HEK293 (cell line): ENCODE measurements around the gene COLQ.

Experiments used
- HOXC10 ChIP-seq: sonication (generic); formaldehyde crosslinking; IDR thresholded peaks from 2 replicates; pipeline ENCODE4 v1.8.1; 2023; ENCODE audit warnings: mild to moderate bottlenecking, missing genetic modification reagents
- TCF7L2 ChIP-seq: IDR thresholded peaks from 2 replicates; pipeline ENCODE4 v1.6.1; 2011; ENCODE audit warnings: low read depth, mild to moderate bottlenecking, inconsistent platforms, low read length, moderate library complexity, borderline replicate concordance
- ZBTB20 ChIP-seq: fragments of 450-650 bp; formaldehyde crosslinking; IDR thresholded peaks from 2 replicates; pipeline ENCODE4 v1.5.1; 2016; ENCODE audit warnings: missing biosample characterization, missing genetic modification characterization
- ZBTB8A ChIP-seq: fragments of 450-650 bp; formaldehyde crosslinking; IDR thresholded peaks from 2 replicates; pipeline ENCODE4 v1.5.1; 2016; ENCODE audit warnings: missing biosample characterization, missing genetic modification characterization
- ZNF112 ChIP-seq: fragments of 450-650 bp; formaldehyde crosslinking; IDR thresholded peaks from 2 replicates; pipeline ENCODE4 v1.5.0; 2017; ENCODE audit warnings: missing biosample characterization, missing genetic modification characterization
- ZNF175 ChIP-seq: fragments of 450-650 bp; formaldehyde crosslinking; IDR thresholded peaks from 2 replicates; pipeline ENCODE4 v1.5.1; 2016; ENCODE audit warnings: missing biosample characterization, missing genetic modification characterization
- ZNF292 ChIP-seq: fragments of 450-650 bp; formaldehyde crosslinking; IDR thresholded peaks from 2 replicates; pipeline ENCODE4 v1.5.1; 2016; ENCODE audit warnings: low read depth, missing biosample characterization, missing genetic modification characterization, borderline replicate concordance
- TF ChIP-seq, protein P1 (sequence below): fragments of 450-650 bp; formaldehyde crosslinking; IDR thresholded peaks from 2 replicates; pipeline ENCODE4 v1.5.1; 2016; ENCODE audit warnings: missing biosample characterization, missing genetic modification characterization
- TF ChIP-seq, protein P2 (sequence below): fragments of 450-650 bp; formaldehyde crosslinking; conservative IDR thresholded peaks from 2 replicates; pipeline ENCODE4 v1.5.1; 2016; ENCODE audit warnings: low read depth, missing biosample characterization, missing genetic modification characterization
- TF ChIP-seq, protein P3 (sequence below): fragments of 450-650 bp; formaldehyde crosslinking; IDR thresholded peaks from 2 replicates; pipeline ENCODE4 v1.5.1; 2016; ENCODE audit warnings: missing biosample characterization, missing genetic modification characterization

DNA sequence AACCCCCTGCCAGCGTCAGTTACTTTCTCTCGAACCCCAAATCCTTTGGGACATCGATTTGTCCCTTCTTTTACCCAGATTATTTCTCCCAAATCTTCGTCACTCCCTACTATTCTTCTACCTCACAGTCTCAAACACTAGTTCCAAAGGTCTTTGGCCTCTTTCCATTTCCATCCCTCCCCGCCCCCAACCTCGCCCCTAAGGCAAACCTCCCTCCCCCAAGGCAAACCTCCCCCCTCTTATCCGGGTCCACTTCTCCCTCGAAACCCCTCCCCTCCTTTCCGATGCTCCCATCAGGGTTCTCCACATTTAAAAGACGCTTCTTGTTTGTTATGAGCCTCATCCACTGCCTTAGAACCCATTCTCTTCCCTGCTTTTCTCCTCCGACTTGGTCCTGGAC is 93.5 kb downstream of the COLQ start:
- TF ChIP-seq, protein P1, sequence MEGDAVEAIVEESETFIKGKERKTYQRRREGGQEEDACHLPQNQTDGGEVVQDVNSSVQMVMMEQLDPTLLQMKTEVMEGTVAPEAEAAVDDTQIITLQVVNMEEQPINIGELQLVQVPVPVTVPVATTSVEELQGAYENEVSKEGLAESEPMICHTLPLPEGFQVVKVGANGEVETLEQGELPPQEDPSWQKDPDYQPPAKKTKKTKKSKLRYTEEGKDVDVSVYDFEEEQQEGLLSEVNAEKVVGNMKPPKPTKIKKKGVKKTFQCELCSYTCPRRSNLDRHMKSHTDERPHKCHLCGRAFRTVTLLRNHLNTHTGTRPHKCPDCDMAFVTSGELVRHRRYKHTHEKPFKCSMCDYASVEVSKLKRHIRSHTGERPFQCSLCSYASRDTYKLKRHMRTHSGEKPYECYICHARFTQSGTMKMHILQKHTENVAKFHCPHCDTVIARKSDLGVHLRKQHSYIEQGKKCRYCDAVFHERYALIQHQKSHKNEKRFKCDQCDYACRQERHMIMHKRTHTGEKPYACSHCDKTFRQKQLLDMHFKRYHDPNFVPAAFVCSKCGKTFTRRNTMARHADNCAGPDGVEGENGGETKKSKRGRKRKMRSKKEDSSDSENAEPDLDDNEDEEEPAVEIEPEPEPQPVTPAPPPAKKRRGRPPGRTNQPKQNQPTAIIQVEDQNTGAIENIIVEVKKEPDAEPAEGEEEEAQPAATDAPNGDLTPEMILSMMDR (tag by site-specific recombination) = no peak
- TF ChIP-seq TCF7L2 (no peak), ZNF112 (tag by site-specific recombination) (no peak), ZBTB20 (tag by site-specific recombination) (no peak), ZBTB8A (tag by site-specific recombination) (no peak), ZNF292 (no peak), HOXC10 (CRISPR knock-in tag) (no peak), ZNF175 (tag by site-specific recombination) (no peak)
- TF ChIP-seq, protein P2, sequence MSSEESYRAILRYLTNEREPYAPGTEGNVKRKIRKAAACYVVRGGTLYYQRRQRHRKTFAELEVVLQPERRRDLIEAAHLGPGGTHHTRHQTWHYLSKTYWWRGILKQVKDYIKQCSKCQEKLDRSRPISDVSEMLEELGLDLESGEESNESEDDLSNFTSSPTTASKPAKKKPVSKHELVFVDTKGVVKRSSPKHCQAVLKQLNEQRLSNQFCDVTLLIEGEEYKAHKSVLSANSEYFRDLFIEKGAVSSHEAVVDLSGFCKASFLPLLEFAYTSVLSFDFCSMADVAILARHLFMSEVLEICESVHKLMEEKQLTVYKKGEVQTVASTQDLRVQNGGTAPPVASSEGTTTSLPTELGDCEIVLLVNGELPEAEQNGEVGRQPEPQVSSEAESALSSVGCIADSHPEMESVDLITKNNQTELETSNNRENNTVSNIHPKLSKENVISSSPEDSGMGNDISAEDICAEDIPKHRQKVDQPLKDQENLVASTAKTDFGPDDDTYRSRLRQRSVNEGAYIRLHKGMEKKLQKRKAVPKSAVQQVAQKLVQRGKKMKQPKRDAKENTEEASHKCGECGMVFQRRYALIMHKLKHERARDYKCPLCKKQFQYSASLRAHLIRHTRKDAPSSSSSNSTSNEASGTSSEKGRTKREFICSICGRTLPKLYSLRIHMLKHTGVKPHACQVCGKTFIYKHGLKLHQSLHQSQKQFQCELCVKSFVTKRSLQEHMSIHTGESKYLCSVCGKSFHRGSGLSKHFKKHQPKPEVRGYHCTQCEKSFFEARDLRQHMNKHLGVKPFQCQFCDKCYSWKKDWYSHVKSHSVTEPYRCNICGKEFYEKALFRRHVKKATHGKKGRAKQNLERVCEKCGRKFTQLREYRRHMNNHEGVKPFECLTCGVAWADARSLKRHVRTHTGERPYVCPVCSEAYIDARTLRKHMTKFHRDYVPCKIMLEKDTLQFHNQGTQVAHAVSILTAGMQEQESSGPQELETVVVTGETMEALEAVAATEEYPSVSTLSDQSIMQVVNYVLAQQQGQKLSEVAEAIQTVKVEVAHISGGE (tag by site-specific recombination) = no peak
- TF ChIP-seq, protein P3, sequence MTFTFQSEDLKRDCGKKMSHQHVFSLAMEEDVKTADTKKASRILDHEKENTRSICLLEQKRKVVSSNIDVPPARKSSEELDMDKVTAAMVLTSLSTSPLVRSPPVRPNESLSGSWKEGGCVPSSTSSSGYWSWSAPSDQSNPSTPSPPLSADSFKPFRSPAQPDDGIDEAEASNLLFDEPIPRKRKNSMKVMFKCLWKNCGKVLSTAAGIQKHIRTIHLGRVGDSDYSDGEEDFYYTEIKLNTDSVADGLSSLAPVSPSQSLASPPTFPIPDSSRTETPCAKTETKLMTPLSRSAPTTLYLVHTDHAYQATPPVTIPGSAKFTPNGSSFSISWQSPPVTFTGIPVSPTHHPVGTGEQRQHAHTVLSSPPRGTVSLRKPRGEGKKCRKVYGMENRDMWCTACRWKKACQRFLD (tag by site-specific recombination) = no peak
